Activated CD8-positive, alpha-beta T cell treated with anti-CD3 and anti-CD28 coated beads, Interleukin-2, amount 10 ng/mL, durations not matched to agents 7 days and 5 days (primary cell): ENCODE data around the gene SCCPDH. TPM values are rescaled to one million over a fixed set of nuclear protein-coding genes. Genes with fewer than 3 reads are reported as not detected.
"Not testable (repeated sequence)": the region's sequence is repeated elsewhere in the genome, so short reads cannot be mapped to it uniquely, and the experiment has no call there.

Experiments
- ATAC-seq: fragments of 150-1000 bp; cut with Tn5 transposase; one replicate; pipeline ENCODE4 v1.10.0; 2021; ENCODE audit warnings: moderate library complexity
- CTCF ChIA-PET: fragments of 350-600 bp; sonication (Branson Sonifier 250); formaldehyde crosslinking; loops from one replicate; lab custom pipeline; 2021; ENCODE audit warnings: antibody characterized with exemption; lab: Charles Lee
- POLR2A ChIA-PET: fragments of 350-600 bp; sonication (Branson Sonifier 250); formaldehyde crosslinking; loops from one replicate; lab custom pipeline; 2021; ENCODE audit warnings: antibody characterized with exemption; lab: Charles Lee
- DNase-seq: peaks from one replicate; pipeline ENCODE4 v3.0.0-alpha.2; 2020
- H3K27ac Mint-ChIP-seq: one replicate; pipeline ENCODE4 v1.8.0; 2021; ENCODE audit warnings: mild to moderate bottlenecking, mixed read lengths
- H3K27me3 Mint-ChIP-seq: one replicate; pipeline ENCODE4 v1.8.0; 2021; ENCODE audit warnings: low read depth, mixed read lengths
- H3K36me3 Mint-ChIP-seq: one replicate; pipeline ENCODE4 v1.8.0; 2021; ENCODE audit warnings: low read depth, mixed read lengths
- H3K4me1 Mint-ChIP-seq: one replicate; pipeline ENCODE4 v1.8.0; 2021; ENCODE audit warnings: low read depth, mixed read lengths
- H3K4me3 Mint-ChIP-seq: one replicate; pipeline ENCODE4 v1.8.0; 2021; ENCODE audit warnings: mild to moderate bottlenecking, mixed read lengths
- H3K9me3 Mint-ChIP-seq: one replicate; pipeline ENCODE4 v1.8.0; 2022; ENCODE audit warnings: mixed read lengths; ENCODE audit not compliant: insufficient read depth
- total RNA-seq, 2 experiments: library from RNA; stranded (reverse); gene quantifications; one replicate each; pipeline ENCODE4 v1.2.3, GENCODE V29; 2021

Gene SCCPDH
- total RNA-seq, 2 experiments from 2014 or later: 18.5 to 19.6 TPM

DNA sequence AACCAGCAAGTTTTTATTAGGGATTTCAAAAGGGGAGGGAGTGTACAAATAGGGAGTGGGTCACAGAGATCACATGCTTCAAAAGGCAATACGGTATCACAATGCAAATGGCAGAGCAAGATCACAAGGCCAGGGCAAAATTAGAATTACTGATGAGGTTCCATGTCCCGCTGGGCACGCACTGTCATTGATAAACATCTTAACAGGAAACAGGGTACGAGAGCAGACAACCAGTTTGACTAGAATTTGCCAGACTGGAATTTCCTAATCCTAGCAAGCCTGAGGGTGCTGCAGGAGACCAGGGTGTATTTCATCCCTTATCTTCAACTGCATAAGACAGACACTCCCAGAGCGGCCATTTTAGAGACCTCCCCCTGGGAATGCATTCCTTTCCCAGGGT is 4.8 kb downstream of the SCCPDH start:
- H3K36me3 Mint-ChIP-seq: peaks cover 64% of the 10 kb centered on the region
- H3K9me3 Mint-ChIP-seq: peaks cover 14% of the 10 kb centered on the region
- H3K27me3 Mint-ChIP-seq: not testable (repeated sequence)

GRCh38 chr1:246730839-246731238 is 6.6 kb downstream of the SCCPDH start:
- Mint-ChIP-seq H3K9me3 (peaks cover 14% of the 10 kb centered on the region), H3K4me1 (no peaks in the 10 kb centered on the region), H3K4me3 (no peak overlapping the region), H3K36me3 (peaks cover 80% of the 10 kb centered on the region), H3K27me3 (no peaks in the 10 kb centered on the region), H3K27ac (no peak overlapping the region)
- ATAC-seq (no peak), DNase-seq (no peak)
- CTCF ChIA-PET: interaction anchor here (1.0 kb wide), 1 partner anchor 10 kb away, joined by 3 read pairs; no protein-coding TSS in a partner anchor
- POLR2A ChIA-PET: no interaction called here

More for the DNA sequence above, 4.8 kb downstream of the SCCPDH start:
- CTCF ChIA-PET, H3K4me3 Mint-ChIP-seq, ATAC-seq, H3K27ac Mint-ChIP-seq, POLR2A ChIA-PET, H3K4me1 Mint-ChIP-seq, DNase-seq: not testable (repeated sequence)

DNA sequence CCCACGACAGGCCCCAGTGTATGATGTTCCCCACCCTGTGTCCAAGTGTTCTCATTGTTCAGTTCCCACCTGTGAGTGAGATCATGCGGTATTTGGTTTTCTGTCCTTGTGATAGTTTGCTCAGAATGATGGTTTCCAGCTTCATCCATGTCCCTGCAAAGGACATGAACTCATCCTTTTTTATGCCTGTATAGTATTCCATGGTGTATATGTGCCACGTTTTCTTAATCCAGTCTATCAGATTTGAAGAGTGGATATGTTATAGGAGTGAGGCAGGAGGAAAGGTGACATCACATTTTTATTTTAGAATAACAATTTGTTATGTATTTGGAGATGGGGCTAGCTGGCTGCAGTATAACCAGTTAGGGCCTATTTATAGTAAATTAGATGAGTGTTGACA is 7.7 kb downstream of the SCCPDH start:
- peaks cover 84% of the 10 kb centered on the region for H3K36me3 Mint-ChIP-seq
- H3K27me3 Mint-ChIP-seq, H3K27ac Mint-ChIP-seq, DNase-seq, CTCF ChIA-PET, H3K4me3 Mint-ChIP-seq, H3K4me1 Mint-ChIP-seq, POLR2A ChIA-PET, ATAC-seq: not testable (repeated sequence)
- peaks cover 14% of the 10 kb centered on the region for H3K9me3 Mint-ChIP-seq

- CTCF ChIA-PET: no interaction called here
- H3K27ac Mint-ChIP-seq: no peak overlapping the region
- peaks cover 79% of the 10 kb centered on the region for H3K36me3 Mint-ChIP-seq
Observed at GRCh38 chr1:246733704-246734103, 9.5 kb downstream of the SCCPDH start.

GRCh38 chr1:246734866-246735265 is 10.7 kb downstream of the SCCPDH start:
- POLR2A ChIA-PET: interaction anchor here (1.7 kb wide), 1 partner anchor 10 kb away, joined by 3 read pairs; the partner anchor contains the start of gene SCCPDH
- no peak for DNase-seq
- Mint-ChIP-seq H3K27me3 (no peaks in the 10 kb centered on the region), H3K4me1 (peaks cover 8% of the 10 kb centered on the region), H3K9me3 (no peaks in the 10 kb centered on the region), H3K27ac (no peak overlapping the region), H3K4me3 (no peak overlapping the region), H3K36me3 (peaks cover 77% of the 10 kb centered on the region)
- ATAC-seq: no peak
- CTCF ChIA-PET: no interaction called here

More at GRCh38 chr1:246733704-246734103, 9.5 kb downstream of the SCCPDH start:
- no peaks in the 10 kb centered on the region for H3K27me3 Mint-ChIP-seq
- peaks cover 8% of the 10 kb centered on the region for H3K4me1 Mint-ChIP-seq
- POLR2A ChIA-PET: interaction anchor here (1.7 kb wide), 1 partner anchor 9 kb away, joined by 3 read pairs; the partner anchor contains the start of gene SCCPDH
- ATAC-seq: no peak
- peaks cover 8% of the 10 kb centered on the region for H3K9me3 Mint-ChIP-seq
- no peak overlapping the region for H3K4me3 Mint-ChIP-seq
- no peak for DNase-seq

DNA sequence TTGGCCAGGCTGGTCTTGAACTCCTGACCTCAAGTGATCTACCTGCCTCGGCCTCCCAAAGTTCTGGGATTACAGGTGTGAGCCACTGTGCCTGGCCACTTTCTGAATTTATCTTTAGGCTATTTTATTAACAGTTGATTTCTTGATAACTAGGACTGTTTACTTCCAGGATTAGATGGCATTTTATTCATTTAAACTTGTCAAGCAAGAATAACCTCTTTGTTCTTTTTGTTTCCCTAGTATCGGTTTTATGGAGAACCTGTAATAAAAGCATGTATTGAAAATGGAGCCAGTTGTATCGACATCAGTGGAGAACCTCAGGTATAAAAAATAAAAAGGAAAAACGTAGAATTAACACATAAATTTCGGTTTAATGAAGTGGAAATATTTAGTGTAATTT is 11.5 kb downstream of the SCCPDH start:
- no peak for DNase-seq
- H3K9me3 Mint-ChIP-seq: no peaks in the 10 kb centered on the region
- H3K27ac Mint-ChIP-seq: no peak overlapping the region
- ChIA-PET POLR2A (no interaction called here), CTCF (no interaction called here)
- peaks cover 72% of the 10 kb centered on the region for H3K36me3 Mint-ChIP-seq
- H3K27me3 Mint-ChIP-seq: no peaks in the 10 kb centered on the region
- H3K4me1 Mint-ChIP-seq: peaks cover 8% of the 10 kb centered on the region
- H3K4me3 Mint-ChIP-seq: no peak overlapping the region
- no peak for ATAC-seq

GRCh38 chr1:246742396-246742795 is 18.2 kb downstream of the SCCPDH start:
- Mint-ChIP-seq H3K9me3 (peaks cover 4% of the 10 kb centered on the region), H3K4me1 (no peaks in the 10 kb centered on the region), H3K27ac (no peak overlapping the region), H3K4me3 (no peak overlapping the region), H3K27me3 (no peaks in the 10 kb centered on the region), H3K36me3 (peaks cover 57% of the 10 kb centered on the region)
- DNase-seq: no peak
- ATAC-seq: no peak
- CTCF ChIA-PET: no interaction called here
- POLR2A ChIA-PET: no interaction called here

DNA sequence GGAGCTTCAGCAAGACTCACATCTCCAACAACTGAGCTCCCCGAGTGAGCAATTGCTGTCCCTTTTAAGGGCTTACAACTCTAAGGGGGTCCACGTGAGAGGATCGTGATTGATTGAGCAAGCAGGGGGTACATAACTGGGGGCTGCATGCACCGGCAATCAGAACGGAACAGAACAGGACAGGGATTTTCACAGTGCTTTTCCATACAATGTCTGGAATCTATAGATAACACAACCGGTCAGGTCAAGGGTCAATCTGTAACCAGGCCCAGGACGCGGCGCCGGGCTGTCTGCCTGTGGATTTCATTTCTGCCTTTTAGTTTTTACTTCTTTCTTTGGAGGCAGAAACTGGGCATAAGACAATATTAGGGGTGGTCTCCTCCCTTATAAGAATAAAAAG is 21.9 kb downstream of the SCCPDH start:
- POLR2A ChIA-PET, H3K9me3 Mint-ChIP-seq, DNase-seq, H3K27ac Mint-ChIP-seq, H3K27me3 Mint-ChIP-seq, ATAC-seq, H3K4me1 Mint-ChIP-seq, H3K4me3 Mint-ChIP-seq, CTCF ChIA-PET: not testable (repeated sequence)
- H3K36me3 Mint-ChIP-seq: peaks cover 34% of the 10 kb centered on the region

DNA sequence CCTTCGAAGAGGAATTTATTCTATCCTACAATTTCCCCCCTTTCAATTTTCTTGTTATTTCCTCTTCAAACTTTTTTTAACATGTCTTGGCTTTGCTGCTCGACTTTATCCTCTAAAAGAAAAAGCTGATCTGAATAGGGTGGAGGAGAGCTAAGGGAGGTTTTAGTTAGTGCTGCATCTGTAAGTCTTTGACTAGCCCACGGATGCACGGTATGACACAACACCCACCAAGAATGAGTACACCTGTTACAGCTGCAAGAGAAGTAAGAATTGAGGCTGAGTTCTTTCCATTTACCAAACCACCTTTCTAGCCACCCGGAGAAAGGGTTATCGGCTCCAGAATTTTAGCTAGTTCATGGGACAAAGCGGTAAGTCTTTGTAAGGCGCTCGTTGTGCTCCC is 23.8 kb downstream of the SCCPDH start:
- H3K27me3 Mint-ChIP-seq: no peaks in the 10 kb centered on the region

DNA sequence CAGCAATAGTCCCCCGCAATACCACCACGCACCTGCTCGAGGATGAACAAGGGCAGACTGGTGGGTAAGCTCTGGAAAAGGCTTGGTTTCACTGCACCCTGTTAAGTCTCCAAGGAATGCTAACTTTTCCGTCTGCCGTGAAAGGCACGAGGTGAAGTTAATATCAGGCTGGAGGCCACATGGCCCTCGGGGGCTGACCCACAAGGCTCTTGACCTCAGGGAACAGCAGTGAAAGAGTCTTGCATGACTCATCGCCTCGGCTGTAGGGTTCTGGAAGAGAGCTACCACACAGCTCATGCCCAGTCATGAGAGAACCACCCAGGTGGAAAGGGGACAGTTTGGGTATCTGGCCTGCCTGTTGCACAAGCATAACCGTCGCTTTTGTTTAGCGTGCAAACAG is 24.7 kb downstream of the SCCPDH start:
- H3K4me3 Mint-ChIP-seq: no peak overlapping the region
- no peaks in the 10 kb centered on the region for H3K4me1 Mint-ChIP-seq
- H3K36me3 Mint-ChIP-seq: peaks cover 12% of the 10 kb centered on the region
- H3K27me3 Mint-ChIP-seq: no peaks in the 10 kb centered on the region
- ChIA-PET CTCF (interaction anchor here (1.3 to 1.4 kb wide), 2 partner anchors 59 to 251 kb away, joined by 3 to 4 read pairs; no protein-coding TSS in a partner anchor), POLR2A (interaction anchor here (0.7 kb wide), 1 partner anchor 16 kb away, joined by 3 read pairs; no protein-coding TSS in a partner anchor)
- ATAC-seq: no peak
- H3K9me3 Mint-ChIP-seq: no peaks in the 10 kb centered on the region
- H3K27ac Mint-ChIP-seq: no peak overlapping the region
- no peak for DNase-seq

More for the DNA sequence above, 23.8 kb downstream of the SCCPDH start:
- ATAC-seq (no peak), DNase-seq (no peak)
- ChIA-PET POLR2A (no interaction called here), CTCF (interaction anchor here (0.9 to 1.4 kb wide), 2 partner anchors 59 to 159 kb away, joined by 4 read pairs; no protein-coding TSS in a partner anchor)
- H3K9me3 Mint-ChIP-seq: no peaks in the 10 kb centered on the region
- H3K4me1 Mint-ChIP-seq: no peaks in the 10 kb centered on the region
- H3K36me3 Mint-ChIP-seq: peaks cover 16% of the 10 kb centered on the region
- H3K4me3 Mint-ChIP-seq: no peak overlapping the region
- no peak overlapping the region for H3K27ac Mint-ChIP-seq

DNA sequence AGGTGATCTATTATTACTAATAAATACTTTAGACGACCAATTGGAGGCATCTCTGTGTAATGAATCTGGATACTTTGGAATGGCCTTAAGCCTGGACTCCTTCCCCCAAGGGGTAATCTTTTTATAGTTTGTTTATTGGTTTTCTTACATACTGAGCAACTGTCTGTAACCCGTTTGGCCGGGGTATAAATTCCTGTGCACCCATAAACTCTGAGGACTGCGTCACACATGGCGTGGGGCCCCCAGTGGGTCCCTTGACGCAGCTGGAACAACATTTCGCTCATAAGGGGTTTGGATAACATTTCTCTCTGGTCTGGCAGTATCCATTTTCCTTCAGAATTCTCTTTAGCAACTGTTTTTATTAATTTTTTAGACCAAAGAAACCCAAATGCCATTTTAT is 26.5 kb downstream of the SCCPDH start:
- Mint-ChIP-seq H3K27ac (no peak overlapping the region), H3K4me1 (no peaks in the 10 kb centered on the region), H3K9me3 (no peaks in the 10 kb centered on the region), H3K4me3 (no peak overlapping the region), H3K36me3 (peaks cover 2% of the 10 kb centered on the region), H3K27me3 (no peaks in the 10 kb centered on the region)
- DNase-seq (no peak), ATAC-seq (no peak)
- ChIA-PET CTCF (no interaction called here), POLR2A (no interaction called here)

DNA sequence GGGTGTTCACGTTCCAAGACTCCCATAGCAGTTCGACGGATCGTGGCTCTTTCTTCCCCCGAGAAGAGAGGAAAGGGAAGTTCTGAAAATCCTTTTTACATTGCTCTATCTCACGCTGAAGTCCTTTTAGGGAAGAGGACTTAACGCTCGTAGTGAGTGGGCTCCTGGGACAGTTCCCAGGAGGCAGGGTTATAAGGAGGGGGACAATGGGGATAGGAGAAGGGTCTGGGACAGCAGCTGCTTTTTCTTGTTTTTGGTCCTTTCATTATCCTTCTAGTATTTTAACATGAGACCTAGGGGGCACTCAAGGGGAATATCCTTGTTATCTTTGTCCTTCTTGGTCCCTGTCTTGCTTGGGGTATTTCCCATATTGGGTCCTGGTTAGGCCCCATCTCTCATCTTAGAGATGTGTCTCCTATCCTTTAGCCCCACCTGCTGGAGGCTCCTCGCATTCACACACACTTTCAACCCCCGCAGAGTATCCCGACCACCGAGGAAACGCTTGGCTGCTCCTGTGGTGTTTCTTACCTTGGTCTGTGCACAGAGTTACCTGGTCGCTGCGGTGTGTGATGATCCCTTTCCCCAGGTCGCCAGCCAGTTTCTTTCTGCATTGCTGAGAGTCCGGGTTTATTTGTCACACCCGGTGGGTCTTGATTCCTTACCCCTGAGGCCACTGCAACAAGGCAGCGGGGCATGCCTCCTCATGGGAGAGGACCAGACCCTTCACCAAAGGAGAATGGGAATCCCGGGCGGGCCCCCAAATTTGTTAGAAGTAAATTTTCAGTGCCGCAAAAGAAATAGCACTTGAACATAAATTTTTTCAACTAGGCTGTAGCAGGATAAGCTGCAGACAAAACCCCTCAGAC is 29.7 kb downstream of the SCCPDH start:
- POLR2A ChIA-PET: no interaction called here
- Mint-ChIP-seq H3K4me1 (no peaks in the 10 kb centered on the region), H3K4me3 (no peak overlapping the region), H3K27me3 (no peaks in the 10 kb centered on the region), H3K9me3 (no peaks in the 10 kb centered on the region), H3K36me3 (no peaks in the 10 kb centered on the region), H3K27ac (no peak overlapping the region)
- ATAC-seq (peak; percentile 88), DNase-seq (peak; percentile 76)
- CTCF ChIA-PET: interaction anchor here (0.6 to 3.9 kb wide), 9 partner anchors 13 to 84 kb away, joined by 3 to 22 read pairs (median 5); partner anchors contain the start of gene SCCPDH
